Ishikawa (cell line): ENCODE results near the gene ABR.

Experiments used
- CEBPB ChIP-seq: IDR thresholded peaks from 2 replicates; pipeline ENCODE4 v1.6.1; 2012
- EP300 ChIP-seq: IDR thresholded peaks from 2 replicates; pipeline ENCODE4 v1.6.1; 2012; ENCODE audit warnings: borderline replicate concordance
- FOXM1 ChIP-seq: IDR thresholded peaks from 2 replicates; pipeline ENCODE4 v1.6.1; 2012; ENCODE audit warnings: low read depth, borderline replicate concordance
- TEAD4 ChIP-seq: IDR thresholded peaks from 2 replicates; pipeline ENCODE4 v1.6.1; 2012
- TF ChIP-seq, protein P1 (sequence below): IDR thresholded peaks from 2 replicates; pipeline ENCODE4 v1.6.1; 2012; ENCODE audit warnings: low read depth, mild to moderate bottlenecking
- TF ChIP-seq, protein P2 (sequence below): IDR thresholded peaks from 2 replicates; pipeline ENCODE4 v1.6.1; 2012
- TF ChIP-seq, protein P3 (sequence below): IDR thresholded peaks from 2 replicates; pipeline ENCODE4 v1.6.1; 2012

DNA sequence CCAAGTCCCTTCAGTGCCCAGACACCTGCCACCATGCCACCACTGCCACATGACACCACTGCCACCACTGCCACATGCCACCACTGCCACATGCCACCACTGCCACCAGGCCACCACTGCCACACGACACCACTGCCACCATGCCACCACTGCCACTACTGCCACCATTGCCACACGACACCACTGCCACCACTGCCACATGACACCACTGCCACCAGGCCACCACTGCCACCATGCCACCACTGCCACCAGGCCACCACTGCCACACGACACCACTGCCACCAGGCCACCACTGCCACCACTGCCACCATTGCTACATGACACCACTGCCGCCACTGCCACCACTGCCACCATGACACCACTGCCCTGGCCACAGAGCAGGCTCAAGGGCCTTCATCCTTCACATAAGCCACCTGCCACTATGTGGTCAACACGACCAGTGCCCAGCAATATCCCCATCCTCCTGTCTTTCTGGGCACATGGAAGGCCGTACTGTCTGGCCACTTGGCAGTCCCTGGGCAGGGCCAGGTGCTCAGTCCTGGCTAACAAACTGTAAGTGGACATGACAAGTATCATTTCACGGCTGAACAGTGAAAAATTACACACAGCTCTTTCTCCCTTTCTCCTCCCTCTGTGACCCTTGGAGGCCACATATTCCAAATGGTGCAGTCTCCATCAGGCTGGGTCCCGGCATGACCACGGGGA lies 33.1 kb downstream of the ABR start:
- TF ChIP-seq CEBPB (no peak), EP300 (no peak), FOXM1 (no peak), TEAD4 (no peak)
- TF ChIP-seq, protein P1, sequence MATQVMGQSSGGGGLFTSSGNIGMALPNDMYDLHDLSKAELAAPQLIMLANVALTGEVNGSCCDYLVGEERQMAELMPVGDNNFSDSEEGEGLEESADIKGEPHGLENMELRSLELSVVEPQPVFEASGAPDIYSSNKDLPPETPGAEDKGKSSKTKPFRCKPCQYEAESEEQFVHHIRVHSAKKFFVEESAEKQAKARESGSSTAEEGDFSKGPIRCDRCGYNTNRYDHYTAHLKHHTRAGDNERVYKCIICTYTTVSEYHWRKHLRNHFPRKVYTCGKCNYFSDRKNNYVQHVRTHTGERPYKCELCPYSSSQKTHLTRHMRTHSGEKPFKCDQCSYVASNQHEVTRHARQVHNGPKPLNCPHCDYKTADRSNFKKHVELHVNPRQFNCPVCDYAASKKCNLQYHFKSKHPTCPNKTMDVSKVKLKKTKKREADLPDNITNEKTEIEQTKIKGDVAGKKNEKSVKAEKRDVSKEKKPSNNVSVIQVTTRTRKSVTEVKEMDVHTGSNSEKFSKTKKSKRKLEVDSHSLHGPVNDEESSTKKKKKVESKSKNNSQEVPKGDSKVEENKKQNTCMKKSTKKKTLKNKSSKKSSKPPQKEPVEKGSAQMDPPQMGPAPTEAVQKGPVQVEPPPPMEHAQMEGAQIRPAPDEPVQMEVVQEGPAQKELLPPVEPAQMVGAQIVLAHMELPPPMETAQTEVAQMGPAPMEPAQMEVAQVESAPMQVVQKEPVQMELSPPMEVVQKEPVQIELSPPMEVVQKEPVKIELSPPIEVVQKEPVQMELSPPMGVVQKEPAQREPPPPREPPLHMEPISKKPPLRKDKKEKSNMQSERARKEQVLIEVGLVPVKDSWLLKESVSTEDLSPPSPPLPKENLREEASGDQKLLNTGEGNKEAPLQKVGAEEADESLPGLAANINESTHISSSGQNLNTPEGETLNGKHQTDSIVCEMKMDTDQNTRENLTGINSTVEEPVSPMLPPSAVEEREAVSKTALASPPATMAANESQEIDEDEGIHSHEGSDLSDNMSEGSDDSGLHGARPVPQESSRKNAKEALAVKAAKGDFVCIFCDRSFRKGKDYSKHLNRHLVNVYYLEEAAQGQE: no peak
- TF ChIP-seq, protein P2, sequence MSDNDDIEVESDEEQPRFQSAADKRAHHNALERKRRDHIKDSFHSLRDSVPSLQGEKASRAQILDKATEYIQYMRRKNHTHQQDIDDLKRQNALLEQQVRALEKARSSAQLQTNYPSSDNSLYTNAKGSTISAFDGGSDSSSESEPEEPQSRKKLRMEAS: no peak
- TF ChIP-seq, protein P3, sequence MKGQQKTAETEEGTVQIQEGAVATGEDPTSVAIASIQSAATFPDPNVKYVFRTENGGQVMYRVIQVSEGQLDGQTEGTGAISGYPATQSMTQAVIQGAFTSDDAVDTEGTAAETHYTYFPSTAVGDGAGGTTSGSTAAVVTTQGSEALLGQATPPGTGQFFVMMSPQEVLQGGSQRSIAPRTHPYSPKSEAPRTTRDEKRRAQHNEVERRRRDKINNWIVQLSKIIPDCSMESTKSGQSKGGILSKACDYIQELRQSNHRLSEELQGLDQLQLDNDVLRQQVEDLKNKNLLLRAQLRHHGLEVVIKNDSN: no peak
